Activated CD4-positive, alpha-beta T cell treated with anti-CD3 and anti-CD28 coated beads for 4 hours (primary cell): ENCODE data around the gene MAML2.

ENCODE experiments used
- DNase-seq, 2 donors: peaks; one replicate each; pipeline ENCODE4 v3.0.0-alpha.2; 2020

The MAML2 gene

GRCh38 chr11:95926726-95927125 lies 416.3 kb downstream of the MAML2 start:
- DNase-seq: no peak
